ENCODE measurements around the gene NFIB. TPM values are rescaled to one million over a fixed set of nuclear protein-coding genes. Genes with fewer than 3 reads are reported as not detected.

Gene NFIB
- total and polyA plus RNA-seq, 7 experiments from 2014 or later: 0.32 TPM; not detected in 6

- Mint-ChIP-seq H3K4me1 (peaks cover 0 to 6% (median 0%) of the 10 kb centered on the region in 7 donors), H3K36me3 (no peaks in the 10 kb centered on the region), H3K27me3 (peaks cover 22 to 45% (median 36%) of the 10 kb centered on the region in 5 donors), H3K9me3 (peaks cover 0 to 9% (median 0%) of the 10 kb centered on the region in 11 donors), H3K4me3 (no peak overlapping the region), H3K27ac (no peak overlapping the region)
- CTCF ChIA-PET: no interaction called here
- POLR2A ChIA-PET: no interaction called here
- no peaks in the 10 kb centered on the region for H3K27me3 ChIP-seq (ENCODE audit: control insufficient read depth in 2 of 2, insufficient read depth in 2 of 2, low read length in 2 of 2)
- H3K4me1 ChIP-seq (ENCODE audit: control insufficient read depth in 2 of 2, insufficient read depth in 2 of 2, low read length in 2 of 2): no peaks in the 10 kb centered on the region
- no peak overlapping the region for H3K27ac ChIP-seq (ENCODE audit: low read depth, low read length)
- intact Hi-C loops (cut with micrococcal nuclease): no loop called here
- no peak for ATAC-seq
- no peak overlapping the region for H3K4me3 ChIP-seq (ENCODE audit: low read length)
- no peaks in the 10 kb centered on the region for H3K36me3 ChIP-seq (ENCODE audit: control insufficient read depth in 2 of 3, insufficient read depth in 3 of 3, low read length in 3 of 3)
- H3K9me3 ChIP-seq (ENCODE audit: control insufficient read depth in 2 of 3, low read length in 3 of 3): no peaks in the 10 kb centered on the region
- DNase-seq: no peak
Observed at GRCh38 chr9:14273696-14274121, 40.2 kb downstream of the NFIB start.

- DNase-seq (no peak), ATAC-seq (no peak)
- Mint-ChIP-seq H3K4me1 (peaks cover 0 to 6% (median 0%) of the 10 kb centered on the region in 7 donors), H3K4me3 (no peak overlapping the region), H3K9me3 (peaks cover 0 to 6% (median 2%) of the 10 kb centered on the region in 11 donors), H3K27ac (no peak overlapping the region), H3K27me3 (peaks cover 22 to 42% (median 30%) of the 10 kb centered on the region in 5 donors), H3K36me3 (no peaks in the 10 kb centered on the region)
- H3K4me3 ChIP-seq (ENCODE audit: low read length): no peak overlapping the region
- H3K36me3 ChIP-seq (ENCODE audit: control insufficient read depth in 2 of 3, insufficient read depth in 3 of 3, low read length in 3 of 3): no peaks in the 10 kb centered on the region
- H3K27ac ChIP-seq (ENCODE audit: low read depth, low read length): no peak overlapping the region
- H3K9me3 ChIP-seq (ENCODE audit: control insufficient read depth in 2 of 3, low read length in 3 of 3): no peaks in the 10 kb centered on the region
- no peaks in the 10 kb centered on the region for H3K4me1 ChIP-seq (ENCODE audit: control insufficient read depth in 2 of 2, insufficient read depth in 2 of 2, low read length in 2 of 2)
- ChIA-PET CTCF (no interaction called here), POLR2A (no interaction called here)
- no peaks in the 10 kb centered on the region for H3K27me3 ChIP-seq (ENCODE audit: control insufficient read depth in 2 of 2, insufficient read depth in 2 of 2, low read length in 2 of 2)
- intact Hi-C loops (cut with micrococcal nuclease): no loop called here
Observed at GRCh38 chr9:14272927-14273528, 40.9 kb downstream of the NFIB start.

GRCh38 chr9:14271093-14271673 lies 42.8 kb downstream of the NFIB start:
- POLR2A ChIA-PET: no interaction called here

DNA sequence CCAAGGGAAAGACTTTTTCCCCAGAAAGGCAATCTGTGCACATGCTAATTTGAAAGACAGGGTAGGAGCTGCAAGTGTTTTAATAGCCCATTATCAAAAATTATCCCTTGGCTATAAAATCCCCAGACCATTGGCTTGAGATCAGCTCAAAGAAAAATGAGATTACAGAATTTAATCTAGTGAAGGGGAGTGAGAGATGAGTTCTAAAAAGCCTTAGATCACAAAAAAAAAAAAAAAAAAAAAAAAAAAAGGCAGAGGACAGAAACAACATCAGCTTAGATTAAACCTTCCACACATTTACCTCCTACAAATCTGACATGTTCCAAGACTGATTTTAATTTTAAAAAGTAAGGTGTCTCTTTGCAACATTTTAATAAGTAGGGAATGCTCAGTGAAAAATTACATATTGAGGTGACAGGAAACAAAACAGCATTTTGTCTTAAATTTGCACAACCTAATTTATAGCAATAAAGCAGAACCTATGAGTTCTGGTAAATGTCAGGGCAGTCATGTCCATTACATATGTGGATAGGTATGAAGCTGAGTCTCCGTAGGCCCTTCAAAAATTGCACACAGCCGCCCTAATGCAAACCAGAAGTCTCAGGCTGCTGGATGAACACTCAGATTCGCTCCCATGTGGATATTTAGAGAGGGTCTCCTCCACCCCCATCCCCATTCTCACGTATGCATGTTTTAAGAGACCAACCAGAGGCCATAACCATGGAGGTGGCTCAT lies 43.4 kb downstream of the NFIB start:
- ChIA-PET CTCF (no interaction called here), POLR2A (no interaction called here)
- peaks cover 0 to 6% (median 0%) of the 10 kb centered on the region in 7 donors for H3K4me1 Mint-ChIP-seq
- H3K27ac Mint-ChIP-seq: no peak overlapping the region
- H3K9me3 Mint-ChIP-seq: peaks cover 0 to 11% (median 2%) of the 10 kb centered on the region in 11 donors
- H3K9me3 ChIP-seq (ENCODE audit: control insufficient read depth in 2 of 3, low read length in 3 of 3): no peaks in the 10 kb centered on the region
- peaks cover 22 to 52% (median 30%) of the 10 kb centered on the region in 5 donors for H3K27me3 Mint-ChIP-seq
- H3K27me3 ChIP-seq (ENCODE audit: control insufficient read depth in 2 of 2, insufficient read depth in 2 of 2, low read length in 2 of 2): no peaks in the 10 kb centered on the region
- H3K36me3 Mint-ChIP-seq: no peaks in the 10 kb centered on the region
- no peaks in the 10 kb centered on the region for H3K4me1 ChIP-seq (ENCODE audit: control insufficient read depth in 2 of 2, insufficient read depth in 2 of 2, low read length in 2 of 2)
- no peak overlapping the region for H3K27ac ChIP-seq (ENCODE audit: low read depth, low read length)
- no peak overlapping the region for H3K4me3 Mint-ChIP-seq
- H3K4me3 ChIP-seq (ENCODE audit: low read length): no peak overlapping the region
- DNase-seq (no peak), ATAC-seq (no peak)
- no peaks in the 10 kb centered on the region for H3K36me3 ChIP-seq (ENCODE audit: control insufficient read depth in 2 of 3, insufficient read depth in 3 of 3, low read length in 3 of 3)
- intact Hi-C loops (cut with micrococcal nuclease): no loop called here

More at GRCh38 chr9:14271093-14271673, 42.8 kb downstream of the NFIB start:
- H3K36me3 Mint-ChIP-seq: no peaks in the 10 kb centered on the region
- no peak overlapping the region for H3K4me3 Mint-ChIP-seq
- H3K27me3 ChIP-seq (ENCODE audit: control insufficient read depth in 2 of 2, insufficient read depth in 2 of 2, low read length in 2 of 2): no peaks in the 10 kb centered on the region
- no peaks in the 10 kb centered on the region for H3K36me3 ChIP-seq (ENCODE audit: control insufficient read depth in 2 of 3, insufficient read depth in 3 of 3, low read length in 3 of 3)
- H3K27ac Mint-ChIP-seq: no peak overlapping the region
- H3K9me3 ChIP-seq (ENCODE audit: control insufficient read depth in 2 of 3, low read length in 3 of 3): no peaks in the 10 kb centered on the region
- no peak overlapping the region for H3K27ac ChIP-seq (ENCODE audit: low read depth, low read length)
- peaks cover 0 to 6% (median 0%) of the 10 kb centered on the region in 7 donors for H3K4me1 Mint-ChIP-seq
- peaks cover 0 to 11% (median 2%) of the 10 kb centered on the region in 11 donors for H3K9me3 Mint-ChIP-seq
- peaks cover 22 to 49% (median 34%) of the 10 kb centered on the region in 5 donors for H3K27me3 Mint-ChIP-seq
- no peaks in the 10 kb centered on the region for H3K4me1 ChIP-seq (ENCODE audit: control insufficient read depth in 2 of 2, insufficient read depth in 2 of 2, low read length in 2 of 2)
- ATAC-seq (no peak), DNase-seq (no peak)
- intact Hi-C loops (cut with micrococcal nuclease): no loop called here
- CTCF ChIA-PET: no interaction called here
- H3K4me3 ChIP-seq (ENCODE audit: low read length): no peak overlapping the region

GRCh38 chr9:14269916-14270315 lies 44.0 kb downstream of the NFIB start:
- no peak overlapping the region for H3K27ac Mint-ChIP-seq
- no peaks in the 10 kb centered on the region for H3K27me3 ChIP-seq (ENCODE audit: control insufficient read depth in 2 of 2, insufficient read depth in 2 of 2, low read length in 2 of 2)
- intact Hi-C loops (cut with micrococcal nuclease): no loop called here
- ChIA-PET CTCF (no interaction called here), POLR2A (no interaction called here)
- H3K27ac ChIP-seq (ENCODE audit: low read depth, low read length): no peak overlapping the region
- peaks cover 0 to 12% (median 2%) of the 10 kb centered on the region in 11 donors for H3K9me3 Mint-ChIP-seq
- ATAC-seq: no peak
- H3K4me3 ChIP-seq (ENCODE audit: low read length): no peak overlapping the region
- no peaks in the 10 kb centered on the region for H3K4me1 ChIP-seq (ENCODE audit: control insufficient read depth in 2 of 2, insufficient read depth in 2 of 2, low read length in 2 of 2)
- H3K36me3 Mint-ChIP-seq: no peaks in the 10 kb centered on the region
- H3K27me3 Mint-ChIP-seq: peaks cover 19 to 49% (median 24%) of the 10 kb centered on the region in 5 donors
- no peaks in the 10 kb centered on the region for H3K9me3 ChIP-seq (ENCODE audit: control insufficient read depth in 2 of 3, low read length in 3 of 3)
- no peak overlapping the region for H3K4me3 Mint-ChIP-seq
- DNase-seq: no peak
- no peaks in the 10 kb centered on the region for H3K36me3 ChIP-seq (ENCODE audit: control insufficient read depth in 2 of 3, insufficient read depth in 3 of 3, low read length in 3 of 3)
- peaks cover 0 to 6% (median 0%) of the 10 kb centered on the region in 7 donors for H3K4me1 Mint-ChIP-seq

DNA sequence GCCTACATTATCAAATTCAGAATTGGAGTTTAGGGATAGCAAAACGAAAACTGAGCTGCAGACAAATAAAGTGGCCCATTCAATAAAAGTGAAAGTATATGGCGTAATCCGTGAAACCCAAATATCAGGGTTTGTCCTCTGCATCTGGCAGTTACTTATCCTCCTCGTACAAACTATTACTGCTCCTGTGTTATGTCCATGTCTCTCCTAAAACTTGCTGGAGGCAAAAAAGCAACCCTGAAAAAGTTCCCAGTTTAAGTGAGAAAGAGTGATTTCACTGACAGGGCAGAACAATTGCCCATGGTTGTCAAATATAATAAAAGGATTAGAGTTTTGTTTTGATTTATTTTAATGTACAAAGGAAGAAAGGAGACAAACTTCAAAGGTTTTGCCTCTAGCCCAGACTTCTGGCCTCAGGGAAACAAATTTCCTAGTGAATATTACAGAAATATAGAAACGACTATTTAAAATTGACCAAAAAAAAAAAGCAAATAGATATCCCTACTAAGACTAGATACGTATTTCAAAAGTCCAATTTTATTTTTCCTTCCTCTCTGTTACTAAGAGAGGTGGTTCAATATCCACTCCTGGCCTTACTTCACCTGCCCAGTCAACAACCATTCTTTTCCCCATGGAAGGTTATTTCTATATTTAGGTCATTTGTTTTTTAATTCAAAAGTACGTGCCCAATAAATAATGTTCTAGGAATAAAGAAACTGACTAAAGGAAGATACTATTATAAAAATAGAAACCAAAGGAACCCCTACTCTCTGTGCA lies 50.0 kb downstream of the NFIB start:
- POLR2A ChIA-PET: interaction anchor here (0.6 kb wide), 1 partner anchor 10 kb away, joined by 3 read pairs; no protein-coding TSS in a partner anchor
- intact Hi-C loops (cut with micrococcal nuclease): no loop called here

More for the DNA sequence above, 50.0 kb downstream of the NFIB start:
- CTCF ChIA-PET: no interaction called here
- no peaks in the 10 kb centered on the region for H3K9me3 ChIP-seq (ENCODE audit: control insufficient read depth in 2 of 3, low read length in 3 of 3)
- Mint-ChIP-seq H3K36me3 (no peaks in the 10 kb centered on the region), H3K9me3 (peaks cover 0 to 11% (median 3%) of the 10 kb centered on the region in 11 donors), H3K27me3 (peaks cover 0 to 14% (median 6%) of the 10 kb centered on the region in 5 donors), H3K27ac (no peak overlapping the region), H3K4me3 (no peak overlapping the region), H3K4me1 (no peaks in the 10 kb centered on the region)
- DNase-seq (no peak), ATAC-seq (no peak)
- H3K36me3 ChIP-seq (ENCODE audit: control insufficient read depth in 2 of 3, insufficient read depth in 3 of 3, low read length in 3 of 3): no peaks in the 10 kb centered on the region
- H3K27ac ChIP-seq (ENCODE audit: low read depth, low read length): no peak overlapping the region
- no peaks in the 10 kb centered on the region for H3K27me3 ChIP-seq (ENCODE audit: control insufficient read depth in 2 of 2, insufficient read depth in 2 of 2, low read length in 2 of 2)
- no peak overlapping the region for H3K4me3 ChIP-seq (ENCODE audit: low read length)
- no peaks in the 10 kb centered on the region for H3K4me1 ChIP-seq (ENCODE audit: control insufficient read depth in 2 of 2, insufficient read depth in 2 of 2, low read length in 2 of 2)

Data from naive thymus-derived CD4-positive, alpha-beta T cell (primary cell).